HepG2 (cell line): ENCODE data around the gene CISD1. TPM values are rescaled to one million over a fixed set of nuclear protein-coding genes. Genes with fewer than 3 reads are reported as not detected.

Experiments used
- CBX1 ChIP-seq: IDR thresholded peaks from one replicate; pipeline ENCODE4 v1.6.1; 2016; ENCODE audit warnings: antibody characterized with exemption, low read depth
- GATAD2A ChIP-seq: IDR thresholded peaks from 2 replicates; pipeline ENCODE4 v1.6.1; 2016
- HDAC1 ChIP-seq: sonication (generic); formaldehyde crosslinking; IDR thresholded peaks from 2 replicates; pipeline ENCODE4 v1.5.1; 2020; ENCODE audit warnings: mild to moderate bottlenecking, missing genetic modification reagents
- NFIB ChIP-seq: sonication (generic); formaldehyde crosslinking; IDR thresholded peaks from 2 replicates; pipeline ENCODE4 v1.9.0; 2021; ENCODE audit warnings: missing genetic modification reagents, mild to moderate bottlenecking, borderline replicate concordance
- RNF219 ChIP-seq: sonication (generic); formaldehyde crosslinking; IDR thresholded peaks from 2 replicates; pipeline ENCODE4 v1.5.0; 2020; ENCODE audit warnings: mild to moderate bottlenecking, missing genetic modification reagents
- SCMH1 ChIP-seq: sonication (generic); formaldehyde crosslinking; IDR thresholded peaks from 2 replicates; pipeline ENCODE4 v1.9.0; 2021; ENCODE audit warnings: missing genetic modification reagents, mild to moderate bottlenecking, borderline replicate concordance
- SRF ChIP-seq: IDR thresholded peaks from 2 replicates; pipeline ENCODE4 v1.6.1; 2011; ENCODE audit warnings: mild to moderate bottlenecking, low read depth, low read length, moderate library complexity
- TAF1 ChIP-seq: sonication (generic); formaldehyde crosslinking; IDR thresholded peaks from 2 replicates; pipeline ENCODE4 v1.4.0; 2020; ENCODE audit warnings: missing genetic modification reagents
- TEF ChIP-seq: sonication (generic); formaldehyde crosslinking; IDR thresholded peaks from 2 replicates; pipeline ENCODE4 v1.5.0; 2020; ENCODE audit warnings: missing genetic modification reagents
- TFE3 ChIP-seq: IDR thresholded peaks from 2 replicates; pipeline ENCODE4 v1.6.1; 2016
- ZFAT ChIP-seq: sonication (generic); formaldehyde crosslinking; conservative IDR thresholded peaks from 2 replicates; pipeline ENCODE4 v1.8.1; 2023; ENCODE audit warnings: missing genetic modification reagents, inconsistent platforms
- ZNF142 ChIP-seq: sonication (generic); formaldehyde crosslinking; IDR thresholded peaks from 2 replicates; pipeline ENCODE4 v1.4.0; 2020; ENCODE audit warnings: missing genetic modification reagents
- ZNF713 ChIP-seq: sonication (generic); formaldehyde crosslinking; IDR thresholded peaks from 2 replicates; pipeline ENCODE4 v1.4.0; 2020; ENCODE audit warnings: mild to moderate bottlenecking, missing genetic modification reagents
- ZNF784 ChIP-seq: sonication (generic); formaldehyde crosslinking; IDR thresholded peaks from 2 replicates; pipeline ENCODE4 v1.5.1; 2020; ENCODE audit warnings: missing genetic modification reagents, mild to moderate bottlenecking, borderline replicate concordance
- ZXDC ChIP-seq: sonication (generic); formaldehyde crosslinking; IDR thresholded peaks from 2 replicates; pipeline ENCODE4 v1.5.0; 2020; ENCODE audit warnings: mild to moderate bottlenecking, missing genetic modification reagents
- polyA plus RNA-seq, 8 experiments: library from polyadenylated mRNA; depleted of rRNA in 3 of 8; stranded (reverse) in 7 of 8; unstranded in 1 of 8; fragments of >200 nt; fragmentation: Illumina TruSeq in 4 of 8; extraction: Trizol in 4 of 8; gene quantifications; 2 replicates each; pipeline versions ENCODE4 v1.2.1 to v1.2.3, GENCODE V29; 2011 to 2016; ENCODE audit warnings: low read depth in 4 of 8, missing spikeins in 1 of 8, mixed read lengths in 1 of 8; ENCODE audit not compliant: insufficient read depth in 1 of 8
- total RNA-seq, 5 experiments: library from RNA; depleted of rRNA; stranded (reverse); fragments of >200 nt; fragmentation: Illumina TruSeq; extraction: Trizol; gene quantifications; 2 replicates each; pipeline ENCODE4 v1.2.3, GENCODE V29; 2016; ENCODE audit warnings: low read depth in 1 of 5

Gene CISD1
- total and polyA plus RNA-seq, 2 of the 13 experiments (the other 11 are each of a cell fraction or from before 2014, with no cell fraction given) = 63.4 to 78.9 TPM

GRCh38 chr10:58267713-58268453 is 1.1 kb upstream of the CISD1 start, which contains the start of gene IPMK (continued):
- TF ChIP-seq RNF219 (CRISPR knock-in tag) (no peak), ZFAT (no peak), CBX1 (no peak), TFE3 (CRISPR knock-in tag) (no peak), NFIB (no peak), TEF (CRISPR knock-in tag) (no peak), HDAC1 (CRISPR knock-in tag) (peak; percentile 90), ZNF713 (CRISPR knock-in tag) (no peak), SRF (no peak), ZNF142 (no peak), SCMH1 (CRISPR knock-in tag) (no peak), ZXDC (CRISPR knock-in tag) (peak; percentile 72; the same call in 1 of the 2 replicates), TAF1 (CRISPR knock-in tag) (peak; percentile 28), ZNF784 (CRISPR knock-in tag) (no peak), GATAD2A (CRISPR knock-in tag) (peak; percentile 16; the same call in 1 of the 2 replicates)
